GM23338 (cell line): Measurements from ENCODE around the gene TAP1. TPM values are rescaled to one million over a fixed set of nuclear protein-coding genes. Genes with fewer than 3 reads are reported as not detected.

ENCODE experiments used
- ATAC-seq: fragments of 200-7000 bp; cut with Tn5 transposase; 3 replicates; pipeline ENCODE4 v1.9.1; 2020
- DNase-seq: peaks from one replicate; pipeline ENCODE4 v3.0.0-alpha.2; 2015; ENCODE audit warnings: low spot score
- H2AFZ ChIP-seq: fragments of 200-600 bp; sonication (generic); 2 replicates; pipeline ENCODE4 v1.8.0; 2016; ENCODE audit warnings: antibody characterized with exemption, mild to moderate bottlenecking, moderate library complexity
- H3F3A ChIP-seq: fragments of 200-600 bp; sonication (generic); replicated peaks from 2 replicates; pipeline ENCODE4 v1.8.0; 2017; ENCODE audit warnings: antibody characterized with exemption, mixed run types, low read depth
- H3K27ac ChIP-seq: fragments of 200-600 bp; sonication (generic); 2 replicates; pipeline ENCODE4 v1.6.1; 2016; ENCODE audit warnings: low read depth
- H3K27me3 ChIP-seq: fragments of 200-600 bp; sonication (generic); 2 replicates; pipeline ENCODE4 v1.8.0; 2016; ENCODE audit warnings: mild to moderate bottlenecking, mixed run types, moderate library complexity; ENCODE audit not compliant: insufficient read depth
- H3K36me3 ChIP-seq: fragments of 200-600 bp; sonication (generic); 2 replicates; pipeline ENCODE4 v1.8.0; 2016; ENCODE audit warnings: mild to moderate bottlenecking; ENCODE audit not compliant: insufficient read depth
- H3K4me1 ChIP-seq: fragments of 200-600 bp; sonication (generic); 2 replicates; pipeline ENCODE4 v1.8.0; 2016; ENCODE audit warnings: mild to moderate bottlenecking, moderate library complexity; ENCODE audit not compliant: insufficient read depth
- H3K4me2 ChIP-seq: fragments of 200-600 bp; sonication (generic); 2 replicates; pipeline ENCODE4 v1.7.1; 2017; ENCODE audit warnings: mixed run types
- H3K4me3 ChIP-seq: fragments of 200-600 bp; sonication (generic); 2 replicates; pipeline ENCODE4 v1.6.1; 2016; ENCODE audit warnings: mixed run types
- H3K79me2 ChIP-seq: fragments of 200-600 bp; sonication (generic); replicated peaks from 2 replicates; pipeline ENCODE4 v1.8.0; 2017; ENCODE audit warnings: mild to moderate bottlenecking; ENCODE audit not compliant: insufficient read depth
- H3K9me2 ChIP-seq: fragments of 200-600 bp; sonication (generic); 2 replicates; pipeline ENCODE4 v1.8.0; 2017; ENCODE audit not compliant: insufficient read depth
- H4K20me1 ChIP-seq: fragments of 200-600 bp; sonication (generic); replicated peaks from 2 replicates; pipeline ENCODE4 v1.8.0; 2017; ENCODE audit warnings: mild to moderate bottlenecking; ENCODE audit not compliant: insufficient read depth
- H3K27ac Mint-ChIP-seq: 2 replicates; pipeline ENCODE4 v1.8.0; 2020; ENCODE audit warnings: inconsistent platforms, mild to moderate bottlenecking, moderate library complexity, mixed read lengths
- H3K27me3 Mint-ChIP-seq: 3 replicates; pipeline ENCODE4 v1.8.0; 2022; ENCODE audit warnings: low read depth, mild to moderate bottlenecking, moderate library complexity, mixed read lengths, inconsistent platforms; ENCODE audit not compliant: insufficient read depth, poor library complexity
- H3K36me3 Mint-ChIP-seq: 3 replicates; pipeline ENCODE4 v1.8.0; 2021; ENCODE audit warnings: low read depth, mild to moderate bottlenecking, inconsistent platforms, moderate library complexity, mixed read lengths
- H3K4me1 Mint-ChIP-seq: 3 replicates; pipeline ENCODE4 v1.8.0; 2020; ENCODE audit warnings: mild to moderate bottlenecking, inconsistent platforms, mixed read lengths
- H3K4me3 Mint-ChIP-seq: 3 replicates; pipeline ENCODE4 v1.8.0; 2021; ENCODE audit warnings: moderate library complexity, mild to moderate bottlenecking, inconsistent platforms, mixed read lengths
- H3K9me3 Mint-ChIP-seq: 3 replicates; pipeline ENCODE4 v1.8.0; 2020; ENCODE audit warnings: moderate library complexity, mild to moderate bottlenecking, inconsistent platforms, mixed read lengths
- CREB1 ChIP-seq: fragments of 250-450 bp; sonication (Bioruptor Pico); IDR thresholded peaks from 2 replicates; pipeline ENCODE4 v1.5.0; 2020; ENCODE audit warnings: low read depth, mild to moderate bottlenecking, moderate library complexity
- EZH2 ChIP-seq: fragments of 200-600 bp; sonication (generic); IDR thresholded peaks from one replicate; pipeline ENCODE4 v1.8.0; 2017; ENCODE audit warnings: antibody characterized with exemption, mild to moderate bottlenecking, low read depth; ENCODE audit not compliant: unreplicated experiment
- EZH2phosphoT487 ChIP-seq: fragments of 200-600 bp; sonication (generic); IDR thresholded peaks from one replicate; pipeline ENCODE4 v1.8.1; 2018; ENCODE audit warnings: antibody characterized with exemption; ENCODE audit not compliant: unreplicated experiment
- JUNB ChIP-seq: IDR thresholded peaks from one replicate; pipeline ENCODE4 v1.6.1; 2016; ENCODE audit warnings: antibody characterized with exemption; ENCODE audit not compliant: unreplicated experiment
- NANOG ChIP-seq: IDR thresholded peaks from 2 replicates; pipeline ENCODE4 v1.6.1; 2016; ENCODE audit warnings: antibody characterized with exemption, borderline replicate concordance
- STAT1 ChIP-seq: IDR thresholded peaks from one replicate; pipeline ENCODE4 v1.6.1; 2016; ENCODE audit warnings: antibody characterized with exemption; ENCODE audit not compliant: unreplicated experiment
- ZNF114 ChIP-seq: fragments of 250-450 bp; sonication (Bioruptor Pico); IDR thresholded peaks from 2 replicates; pipeline ENCODE4 v1.5.0; 2020; ENCODE audit warnings: mild to moderate bottlenecking, moderate library complexity
- ZNF331 ChIP-seq: fragments of 250-450 bp; sonication (Bioruptor Pico); IDR thresholded peaks from 2 replicates; pipeline ENCODE4 v1.5.0; 2020; ENCODE audit warnings: low read depth, mild to moderate bottlenecking, moderate library complexity
- polyA plus RNA-seq: library from polyadenylated mRNA; unstranded; fragments of >200 nt; fragmentation: Nextera tagmentation; extraction: Ambion mirVana; gene quantifications from 2 replicates; pipeline ENCODE4 v1.2.1, GENCODE V29; 2016
- total RNA-seq: library from RNA; depleted of rRNA; stranded (reverse); fragments of >200 nt; shearing (Covaris generic); gene quantifications from 2 replicates; pipeline ENCODE4 v1.2.3, GENCODE V29; 2014
- TF ChIP-seq, protein P1 (sequence below), 2 experiments: fragments of 200-600 bp in 1 of 2; sonication (generic) in 1 of 2; conservative IDR thresholded peaks; 2 replicates each; pipeline versions ENCODE4 v1.5.1 to v1.6.1; 2016 to 2017; ENCODE audit warnings: antibody characterized with exemption in 2 of 2, low read depth in 2 of 2, mild to moderate bottlenecking in 2 of 2, moderate library complexity in 1 of 2

The TAP1 gene
- total and polyA plus RNA-seq, 2 experiments from 2014 or later, result 13.8 to 22.0 TPM

DNA sequence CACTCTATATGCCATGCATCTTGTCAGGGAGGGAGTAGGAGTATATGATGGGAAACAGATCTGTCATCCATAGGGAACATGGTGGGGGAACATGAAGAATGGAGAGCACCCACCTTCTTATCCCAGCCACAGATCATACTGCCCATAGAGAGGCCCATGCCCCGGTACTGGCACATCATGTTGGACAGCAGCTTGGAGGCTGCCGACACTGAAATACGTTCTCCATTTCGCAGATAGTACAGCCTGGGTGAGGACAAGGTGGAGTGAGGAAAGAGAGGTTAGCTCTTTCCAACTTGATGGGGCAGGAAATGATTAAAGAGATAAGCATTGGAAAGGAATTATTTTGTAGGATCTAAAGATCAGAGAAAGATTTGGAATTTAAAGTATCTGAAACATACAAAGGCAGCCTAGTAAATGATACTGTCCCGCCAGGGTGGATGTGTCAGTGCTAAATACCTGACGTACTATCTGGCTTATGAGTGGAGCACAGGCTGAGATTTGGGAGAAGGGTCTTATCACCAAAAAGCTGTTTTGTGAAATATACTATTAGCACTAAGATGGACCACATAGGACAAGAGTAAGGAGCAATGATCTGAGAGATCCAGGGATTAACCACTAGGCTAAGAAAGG lies 11.4 kb downstream of the TAP1 start:
- Mint-ChIP-seq H3K4me3 (no peak overlapping the region; the same call in 2 of the 3 replicates), H3K27me3 (peaks cover 16% of the 10 kb centered on the region), H3K4me1 (peaks cover 18% of the 10 kb centered on the region), H3K27ac (no peak overlapping the region), H3K9me3 (no peaks in the 10 kb centered on the region), H3K36me3 (peaks cover 18% of the 10 kb centered on the region; the same call in 2 of the 3 replicates)
- DNase-seq (no peak), ATAC-seq (no peak)
- no peaks in the 10 kb centered on the region for H4K20me1 ChIP-seq
- no peaks in the 10 kb centered on the region for H3F3A ChIP-seq
- H3K79me2 ChIP-seq, result no peaks in the 10 kb centered on the region
- TF ChIP-seq CREB1 (CRISPR knock-in tag) (no peak), EZH2 (no peak), JUNB (no peak), EZH2phosphoT487 (no peak), STAT1 (no peak)
- H3K9me2 ChIP-seq, result no peaks in the 10 kb centered on the region
- no peak overlapping the region for H3K27ac ChIP-seq
- H3K4me1 ChIP-seq, result peaks cover 10% of the 10 kb centered on the region
- no peak overlapping the region for H3K4me3 ChIP-seq
- peaks cover 6% of the 10 kb centered on the region; the same call in 1 of the 2 replicates for H3K36me3 ChIP-seq
- H2AFZ ChIP-seq, result no peak overlapping the region
- H3K4me2 ChIP-seq, result no peak overlapping the region
- peaks cover 15% of the 10 kb centered on the region for H3K27me3 ChIP-seq

DNA sequence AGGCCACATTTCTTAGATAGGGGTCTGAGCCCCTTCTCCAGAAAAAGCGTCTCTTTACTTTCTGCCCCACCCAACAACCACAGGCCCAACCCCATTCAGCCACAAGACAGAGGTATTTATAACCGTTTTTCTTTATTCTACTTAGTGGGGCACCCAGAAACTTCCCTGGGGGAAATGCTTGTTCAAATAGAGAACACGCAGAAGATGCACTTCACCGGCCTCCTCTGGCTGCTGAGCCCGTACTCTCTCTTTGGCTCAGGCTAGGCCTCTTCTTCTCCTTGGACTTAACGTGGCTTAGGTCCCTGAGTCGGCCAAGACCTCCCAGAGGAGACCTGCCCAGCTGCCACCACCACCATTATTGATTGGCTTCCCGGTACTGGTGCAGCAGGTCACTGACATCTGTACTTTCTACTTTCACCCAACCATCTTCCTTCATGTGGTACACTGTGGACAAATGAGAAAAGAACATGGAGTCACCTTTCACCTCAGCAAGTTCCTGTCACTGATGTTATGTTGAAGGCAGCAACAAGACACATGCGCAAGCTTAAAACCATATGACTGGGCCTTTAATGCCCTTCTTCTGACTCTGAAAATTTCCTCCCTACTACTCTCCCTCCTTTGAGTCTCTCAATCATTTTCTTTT lies 12.8 kb downstream of the TAP1 start:
- Mint-ChIP-seq H3K36me3 (peaks cover 18% of the 10 kb centered on the region; the same call in 2 of the 3 replicates), H3K9me3 (no peaks in the 10 kb centered on the region), H3K4me1 (peaks cover 24% of the 10 kb centered on the region), H3K4me3 (no peak overlapping the region), H3K27ac (no peak overlapping the region), H3K27me3 (peaks cover 20% of the 10 kb centered on the region)
- H2AFZ ChIP-seq, result no peak overlapping the region
- H3K79me2 ChIP-seq, result no peaks in the 10 kb centered on the region
- no peak overlapping the region for H3K4me2 ChIP-seq
- H3K36me3 ChIP-seq, result peaks cover 6% of the 10 kb centered on the region; the same call in 1 of the 2 replicates
- H4K20me1 ChIP-seq, result no peaks in the 10 kb centered on the region
- H3K4me3 ChIP-seq, result no peak overlapping the region
- ATAC-seq, result no peak
- no peaks in the 10 kb centered on the region for H3K9me2 ChIP-seq
- no peak for DNase-seq
- H3K27ac ChIP-seq, result no peak overlapping the region
- peaks cover 15% of the 10 kb centered on the region for H3K27me3 ChIP-seq
- peaks cover 17% of the 10 kb centered on the region for H3K4me1 ChIP-seq
- no peaks in the 10 kb centered on the region for H3F3A ChIP-seq
- TF ChIP-seq, protein P1, sequence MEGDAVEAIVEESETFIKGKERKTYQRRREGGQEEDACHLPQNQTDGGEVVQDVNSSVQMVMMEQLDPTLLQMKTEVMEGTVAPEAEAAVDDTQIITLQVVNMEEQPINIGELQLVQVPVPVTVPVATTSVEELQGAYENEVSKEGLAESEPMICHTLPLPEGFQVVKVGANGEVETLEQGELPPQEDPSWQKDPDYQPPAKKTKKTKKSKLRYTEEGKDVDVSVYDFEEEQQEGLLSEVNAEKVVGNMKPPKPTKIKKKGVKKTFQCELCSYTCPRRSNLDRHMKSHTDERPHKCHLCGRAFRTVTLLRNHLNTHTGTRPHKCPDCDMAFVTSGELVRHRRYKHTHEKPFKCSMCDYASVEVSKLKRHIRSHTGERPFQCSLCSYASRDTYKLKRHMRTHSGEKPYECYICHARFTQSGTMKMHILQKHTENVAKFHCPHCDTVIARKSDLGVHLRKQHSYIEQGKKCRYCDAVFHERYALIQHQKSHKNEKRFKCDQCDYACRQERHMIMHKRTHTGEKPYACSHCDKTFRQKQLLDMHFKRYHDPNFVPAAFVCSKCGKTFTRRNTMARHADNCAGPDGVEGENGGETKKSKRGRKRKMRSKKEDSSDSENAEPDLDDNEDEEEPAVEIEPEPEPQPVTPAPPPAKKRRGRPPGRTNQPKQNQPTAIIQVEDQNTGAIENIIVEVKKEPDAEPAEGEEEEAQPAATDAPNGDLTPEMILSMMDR (conservative IDR thresholded peaks at IDR 0.05; ENCODE audit: low read depth in 2 of 2), result no peak
- TF ChIP-seq STAT1, result no peak

DNA sequence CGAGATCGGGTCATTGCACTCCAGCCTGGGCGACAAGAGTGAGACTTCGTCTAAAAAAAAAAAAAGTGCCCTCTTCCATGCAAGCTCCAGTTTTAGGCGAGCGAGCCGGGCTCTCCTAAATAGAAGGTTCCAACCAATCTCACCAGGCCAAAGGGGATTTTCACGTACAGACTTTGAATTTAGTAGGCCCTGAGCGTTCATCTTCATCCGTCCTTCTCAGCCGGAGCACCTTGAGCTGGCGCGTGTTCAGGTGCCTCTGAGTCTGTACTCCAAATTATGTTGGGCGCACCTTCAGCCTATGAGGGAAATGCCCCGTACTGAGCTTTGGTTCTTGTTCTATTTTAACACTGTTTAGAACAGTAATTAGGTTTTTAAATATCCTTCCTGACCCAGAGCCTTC lies 14.1 kb downstream of the TAP1 start:
- no peak overlapping the region for H3K4me3 ChIP-seq
- peaks cover 6% of the 10 kb centered on the region; the same call in 1 of the 2 replicates for H3K36me3 ChIP-seq
- H3F3A ChIP-seq, result no peaks in the 10 kb centered on the region
- no peaks in the 10 kb centered on the region for H3K9me2 ChIP-seq
- H3K36me3 Mint-ChIP-seq, result peaks cover 18% of the 10 kb centered on the region; the same call in 2 of the 3 replicates
- peaks cover 16% of the 10 kb centered on the region for H3K4me1 Mint-ChIP-seq
- H4K20me1 ChIP-seq, result no peaks in the 10 kb centered on the region
- peaks cover 16% of the 10 kb centered on the region for H3K27me3 Mint-ChIP-seq
- no peak overlapping the region for H3K27ac Mint-ChIP-seq
- H2AFZ ChIP-seq, result no peak overlapping the region
- DNase-seq, result no peak
- no peak overlapping the region for H3K4me2 ChIP-seq
- no peaks in the 10 kb centered on the region for H3K79me2 ChIP-seq
- peaks cover 17% of the 10 kb centered on the region; the same call in 1 of the 2 replicates for H3K4me1 ChIP-seq
- no peak for ATAC-seq
- H3K9me3 Mint-ChIP-seq, result no peaks in the 10 kb centered on the region
- H3K27me3 ChIP-seq, result peaks cover 15% of the 10 kb centered on the region
- no peak overlapping the region; the same call in 2 of the 3 replicates for H3K4me3 Mint-ChIP-seq
- H3K27ac ChIP-seq, result no peak overlapping the region
- TF ChIP-seq NANOG (no peak), ZNF114 (CRISPR knock-in tag) (no peak), CREB1 (CRISPR knock-in tag) (no peak), EZH2 (no peak), ZNF331 (CRISPR knock-in tag) (no peak)
